GM23338 (cell line): Measurements from ENCODE around the gene OR8J3. TPM values are rescaled to one million over a fixed set of nuclear protein-coding genes. Genes with fewer than 3 reads are reported as not detected.

Experiments used
- ATAC-seq: fragments of 200-7000 bp; cut with Tn5 transposase; 3 replicates; pipeline ENCODE4 v1.9.1; 2020
- DNase-seq: peaks from one replicate; pipeline ENCODE4 v3.0.0-alpha.2; 2015; ENCODE audit warnings: low spot score
- H2AFZ ChIP-seq: fragments of 200-600 bp; sonication (generic); 2 replicates; pipeline ENCODE4 v1.8.0; 2016; ENCODE audit warnings: antibody characterized with exemption, mild to moderate bottlenecking, moderate library complexity
- H3F3A ChIP-seq: fragments of 200-600 bp; sonication (generic); replicated peaks from 2 replicates; pipeline ENCODE4 v1.8.0; 2017; ENCODE audit warnings: antibody characterized with exemption, mixed run types, low read depth
- H3K27ac ChIP-seq: fragments of 200-600 bp; sonication (generic); 2 replicates; pipeline ENCODE4 v1.6.1; 2016; ENCODE audit warnings: low read depth
- H3K27me3 ChIP-seq: fragments of 200-600 bp; sonication (generic); 2 replicates; pipeline ENCODE4 v1.8.0; 2016; ENCODE audit warnings: mild to moderate bottlenecking, mixed run types, moderate library complexity; ENCODE audit not compliant: insufficient read depth
- H3K36me3 ChIP-seq: fragments of 200-600 bp; sonication (generic); 2 replicates; pipeline ENCODE4 v1.8.0; 2016; ENCODE audit warnings: mild to moderate bottlenecking; ENCODE audit not compliant: insufficient read depth
- H3K4me1 ChIP-seq: fragments of 200-600 bp; sonication (generic); 2 replicates; pipeline ENCODE4 v1.8.0; 2016; ENCODE audit warnings: mild to moderate bottlenecking, moderate library complexity; ENCODE audit not compliant: insufficient read depth
- H3K4me2 ChIP-seq: fragments of 200-600 bp; sonication (generic); 2 replicates; pipeline ENCODE4 v1.7.1; 2017; ENCODE audit warnings: mixed run types
- H3K4me3 ChIP-seq: fragments of 200-600 bp; sonication (generic); 2 replicates; pipeline ENCODE4 v1.6.1; 2016; ENCODE audit warnings: mixed run types
- H3K79me2 ChIP-seq: fragments of 200-600 bp; sonication (generic); replicated peaks from 2 replicates; pipeline ENCODE4 v1.8.0; 2017; ENCODE audit warnings: mild to moderate bottlenecking; ENCODE audit not compliant: insufficient read depth
- H3K9me2 ChIP-seq: fragments of 200-600 bp; sonication (generic); 2 replicates; pipeline ENCODE4 v1.8.0; 2017; ENCODE audit not compliant: insufficient read depth
- H4K20me1 ChIP-seq: fragments of 200-600 bp; sonication (generic); replicated peaks from 2 replicates; pipeline ENCODE4 v1.8.0; 2017; ENCODE audit warnings: mild to moderate bottlenecking; ENCODE audit not compliant: insufficient read depth
- H3K27ac Mint-ChIP-seq: 2 replicates; pipeline ENCODE4 v1.8.0; 2020; ENCODE audit warnings: inconsistent platforms, mild to moderate bottlenecking, moderate library complexity, mixed read lengths
- H3K27me3 Mint-ChIP-seq: 3 replicates; pipeline ENCODE4 v1.8.0; 2022; ENCODE audit warnings: low read depth, mild to moderate bottlenecking, moderate library complexity, mixed read lengths, inconsistent platforms; ENCODE audit not compliant: insufficient read depth, poor library complexity
- H3K36me3 Mint-ChIP-seq: 3 replicates; pipeline ENCODE4 v1.8.0; 2021; ENCODE audit warnings: low read depth, mild to moderate bottlenecking, inconsistent platforms, moderate library complexity, mixed read lengths
- H3K4me1 Mint-ChIP-seq: 3 replicates; pipeline ENCODE4 v1.8.0; 2020; ENCODE audit warnings: mild to moderate bottlenecking, inconsistent platforms, mixed read lengths
- H3K4me3 Mint-ChIP-seq: 3 replicates; pipeline ENCODE4 v1.8.0; 2021; ENCODE audit warnings: moderate library complexity, mild to moderate bottlenecking, inconsistent platforms, mixed read lengths
- H3K9me3 Mint-ChIP-seq: 3 replicates; pipeline ENCODE4 v1.8.0; 2020; ENCODE audit warnings: moderate library complexity, mild to moderate bottlenecking, inconsistent platforms, mixed read lengths
- CREB1 ChIP-seq: fragments of 250-450 bp; sonication (Bioruptor Pico); IDR thresholded peaks from 2 replicates; pipeline ENCODE4 v1.5.0; 2020; ENCODE audit warnings: low read depth, mild to moderate bottlenecking, moderate library complexity
- EZH2 ChIP-seq: fragments of 200-600 bp; sonication (generic); IDR thresholded peaks from one replicate; pipeline ENCODE4 v1.8.0; 2017; ENCODE audit warnings: antibody characterized with exemption, mild to moderate bottlenecking, low read depth; ENCODE audit not compliant: unreplicated experiment
- EZH2phosphoT487 ChIP-seq: fragments of 200-600 bp; sonication (generic); IDR thresholded peaks from one replicate; pipeline ENCODE4 v1.8.1; 2018; ENCODE audit warnings: antibody characterized with exemption; ENCODE audit not compliant: unreplicated experiment
- JUNB ChIP-seq: IDR thresholded peaks from one replicate; pipeline ENCODE4 v1.6.1; 2016; ENCODE audit warnings: antibody characterized with exemption; ENCODE audit not compliant: unreplicated experiment
- POLR2AphosphoS5 ChIP-seq: IDR thresholded peaks from 2 replicates; pipeline ENCODE4 v1.6.1; 2016; ENCODE audit warnings: antibody characterized with exemption, low read depth
- STAT1 ChIP-seq: IDR thresholded peaks from one replicate; pipeline ENCODE4 v1.6.1; 2016; ENCODE audit warnings: antibody characterized with exemption; ENCODE audit not compliant: unreplicated experiment
- ZNF114 ChIP-seq: fragments of 250-450 bp; sonication (Bioruptor Pico); IDR thresholded peaks from 2 replicates; pipeline ENCODE4 v1.5.0; 2020; ENCODE audit warnings: mild to moderate bottlenecking, moderate library complexity
- ZNF331 ChIP-seq: fragments of 250-450 bp; sonication (Bioruptor Pico); IDR thresholded peaks from 2 replicates; pipeline ENCODE4 v1.5.0; 2020; ENCODE audit warnings: low read depth, mild to moderate bottlenecking, moderate library complexity
- long read RNA-seq: library from polyadenylated mRNA; unstranded; transcript quantifications from one replicate; pipeline ENCODE4 v2.0.0, GENCODE V29; 2020; ENCODE audit not compliant: unreplicated experiment
- polyA plus RNA-seq: library from polyadenylated mRNA; unstranded; fragments of >200 nt; fragmentation: Nextera tagmentation; extraction: Ambion mirVana; gene quantifications from 2 replicates; pipeline ENCODE4 v1.2.1, GENCODE V29; 2016
- total RNA-seq: library from RNA; depleted of rRNA; stranded (reverse); fragments of >200 nt; shearing (Covaris generic); gene quantifications from 2 replicates; pipeline ENCODE4 v1.2.3, GENCODE V29; 2014; rRNA removed
- TF ChIP-seq, protein P1 (sequence below): IDR thresholded peaks from 2 replicates; pipeline ENCODE4 v1.6.1; 2016; ENCODE audit warnings: antibody characterized with exemption
- TF ChIP-seq, protein P2 (sequence below): fragments of 250-450 bp; sonication (Bioruptor Pico); IDR thresholded peaks from 2 replicates; pipeline ENCODE4 v1.5.0; 2020; ENCODE audit warnings: mild to moderate bottlenecking, moderate library complexity
- TF ChIP-seq, protein P3 (sequence below), 2 experiments: fragments of 200-600 bp in 1 of 2; sonication (generic) in 1 of 2; conservative IDR thresholded peaks; 2 replicates each; pipeline versions ENCODE4 v1.5.1 to v1.6.1; 2016 to 2017; ENCODE audit warnings: antibody characterized with exemption in 2 of 2, low read depth in 2 of 2, mild to moderate bottlenecking in 2 of 2, moderate library complexity in 1 of 2
- TF ChIP-seq, protein P4 (sequence below): IDR thresholded peaks from one replicate; pipeline ENCODE4 v1.6.1; 2018; ENCODE audit warnings: antibody characterized with exemption; ENCODE audit not compliant: unreplicated experiment

Gene OR8J3, protein sequence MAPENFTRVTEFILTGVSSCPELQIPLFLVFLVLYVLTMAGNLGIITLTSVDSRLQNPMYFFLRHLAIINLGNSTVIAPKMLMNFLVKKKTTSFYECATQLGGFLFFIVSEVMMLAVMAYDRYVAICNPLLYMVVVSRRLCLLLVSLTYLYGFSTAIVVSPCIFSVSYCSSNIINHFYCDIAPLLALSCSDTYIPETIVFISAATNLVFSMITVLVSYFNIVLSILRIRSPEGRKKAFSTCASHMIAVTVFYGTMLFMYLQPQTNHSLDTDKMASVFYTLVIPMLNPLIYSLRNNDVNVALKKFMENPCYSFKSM
- total RNA-seq = not detected in 2 replicates
- not detected in 2 replicates for polyA plus RNA-seq
- long read RNA-seq = 0 reads

DNA sequence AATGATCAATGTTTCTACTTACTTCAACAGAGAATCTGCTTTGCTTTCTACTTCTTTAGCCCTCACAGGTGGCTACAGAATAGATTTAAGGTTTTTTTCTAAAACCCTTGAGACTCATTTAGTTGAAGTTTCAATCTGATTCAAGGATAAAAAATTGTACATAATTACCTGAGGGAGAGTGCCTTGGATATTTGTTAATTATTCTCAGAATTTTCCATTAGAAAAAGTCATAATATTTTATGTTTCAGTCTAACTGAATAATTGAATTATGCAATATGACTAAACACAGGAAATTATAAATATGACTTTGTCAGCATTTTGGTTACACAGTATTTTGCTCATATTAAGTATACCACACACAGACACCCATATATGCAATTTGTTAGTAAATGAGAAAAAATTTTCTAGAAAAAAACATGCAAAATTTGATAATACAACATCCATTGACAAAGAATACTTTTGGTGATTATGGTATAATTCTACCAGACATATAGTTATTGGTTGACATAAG is at the start of gene OR8J3:
Gene OR8J3, minus strand, starts transcription at position 51 of the 511 bp plus-strand sequence. CDS start 2,483 bp downstream, outside the sequence.
- H3K4me2 ChIP-seq = no peak within 1 kb of the TSS
- H3K27ac ChIP-seq = no peak within 1 kb of the TSS
- no peaks in the 10 kb centered on the region for H3K27me3 ChIP-seq
- Mint-ChIP-seq H3K4me1 (no peaks in the 10 kb centered on the region), H3K27ac (no peak within 1 kb of the TSS), H3K36me3 (0 out of 3 replicates have a peak, but pooled peaks cover 3% of the 10 kb centered on the region), H3K4me3 (no peak within 1 kb of the TSS), H3K27me3 (peaks cover 2% of the 10 kb centered on the region), H3K9me3 (peaks cover 11% of the 10 kb centered on the region; the same call in 2 of the 3 replicates)
- no peak for DNase-seq
- no peaks in the 10 kb centered on the region for H3K9me2 ChIP-seq
- no peak within 1 kb of the TSS for H3K4me3 ChIP-seq
- TF ChIP-seq STAT1 = no peak
- TF ChIP-seq, protein P1, sequence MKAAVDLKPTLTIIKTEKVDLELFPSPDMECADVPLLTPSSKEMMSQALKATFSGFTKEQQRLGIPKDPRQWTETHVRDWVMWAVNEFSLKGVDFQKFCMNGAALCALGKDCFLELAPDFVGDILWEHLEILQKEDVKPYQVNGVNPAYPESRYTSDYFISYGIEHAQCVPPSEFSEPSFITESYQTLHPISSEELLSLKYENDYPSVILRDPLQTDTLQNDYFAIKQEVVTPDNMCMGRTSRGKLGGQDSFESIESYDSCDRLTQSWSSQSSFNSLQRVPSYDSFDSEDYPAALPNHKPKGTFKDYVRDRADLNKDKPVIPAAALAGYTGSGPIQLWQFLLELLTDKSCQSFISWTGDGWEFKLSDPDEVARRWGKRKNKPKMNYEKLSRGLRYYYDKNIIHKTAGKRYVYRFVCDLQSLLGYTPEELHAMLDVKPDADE = no peak
- TF ChIP-seq POLR2AphosphoS5 = no peak
- TF ChIP-seq, protein P2, sequence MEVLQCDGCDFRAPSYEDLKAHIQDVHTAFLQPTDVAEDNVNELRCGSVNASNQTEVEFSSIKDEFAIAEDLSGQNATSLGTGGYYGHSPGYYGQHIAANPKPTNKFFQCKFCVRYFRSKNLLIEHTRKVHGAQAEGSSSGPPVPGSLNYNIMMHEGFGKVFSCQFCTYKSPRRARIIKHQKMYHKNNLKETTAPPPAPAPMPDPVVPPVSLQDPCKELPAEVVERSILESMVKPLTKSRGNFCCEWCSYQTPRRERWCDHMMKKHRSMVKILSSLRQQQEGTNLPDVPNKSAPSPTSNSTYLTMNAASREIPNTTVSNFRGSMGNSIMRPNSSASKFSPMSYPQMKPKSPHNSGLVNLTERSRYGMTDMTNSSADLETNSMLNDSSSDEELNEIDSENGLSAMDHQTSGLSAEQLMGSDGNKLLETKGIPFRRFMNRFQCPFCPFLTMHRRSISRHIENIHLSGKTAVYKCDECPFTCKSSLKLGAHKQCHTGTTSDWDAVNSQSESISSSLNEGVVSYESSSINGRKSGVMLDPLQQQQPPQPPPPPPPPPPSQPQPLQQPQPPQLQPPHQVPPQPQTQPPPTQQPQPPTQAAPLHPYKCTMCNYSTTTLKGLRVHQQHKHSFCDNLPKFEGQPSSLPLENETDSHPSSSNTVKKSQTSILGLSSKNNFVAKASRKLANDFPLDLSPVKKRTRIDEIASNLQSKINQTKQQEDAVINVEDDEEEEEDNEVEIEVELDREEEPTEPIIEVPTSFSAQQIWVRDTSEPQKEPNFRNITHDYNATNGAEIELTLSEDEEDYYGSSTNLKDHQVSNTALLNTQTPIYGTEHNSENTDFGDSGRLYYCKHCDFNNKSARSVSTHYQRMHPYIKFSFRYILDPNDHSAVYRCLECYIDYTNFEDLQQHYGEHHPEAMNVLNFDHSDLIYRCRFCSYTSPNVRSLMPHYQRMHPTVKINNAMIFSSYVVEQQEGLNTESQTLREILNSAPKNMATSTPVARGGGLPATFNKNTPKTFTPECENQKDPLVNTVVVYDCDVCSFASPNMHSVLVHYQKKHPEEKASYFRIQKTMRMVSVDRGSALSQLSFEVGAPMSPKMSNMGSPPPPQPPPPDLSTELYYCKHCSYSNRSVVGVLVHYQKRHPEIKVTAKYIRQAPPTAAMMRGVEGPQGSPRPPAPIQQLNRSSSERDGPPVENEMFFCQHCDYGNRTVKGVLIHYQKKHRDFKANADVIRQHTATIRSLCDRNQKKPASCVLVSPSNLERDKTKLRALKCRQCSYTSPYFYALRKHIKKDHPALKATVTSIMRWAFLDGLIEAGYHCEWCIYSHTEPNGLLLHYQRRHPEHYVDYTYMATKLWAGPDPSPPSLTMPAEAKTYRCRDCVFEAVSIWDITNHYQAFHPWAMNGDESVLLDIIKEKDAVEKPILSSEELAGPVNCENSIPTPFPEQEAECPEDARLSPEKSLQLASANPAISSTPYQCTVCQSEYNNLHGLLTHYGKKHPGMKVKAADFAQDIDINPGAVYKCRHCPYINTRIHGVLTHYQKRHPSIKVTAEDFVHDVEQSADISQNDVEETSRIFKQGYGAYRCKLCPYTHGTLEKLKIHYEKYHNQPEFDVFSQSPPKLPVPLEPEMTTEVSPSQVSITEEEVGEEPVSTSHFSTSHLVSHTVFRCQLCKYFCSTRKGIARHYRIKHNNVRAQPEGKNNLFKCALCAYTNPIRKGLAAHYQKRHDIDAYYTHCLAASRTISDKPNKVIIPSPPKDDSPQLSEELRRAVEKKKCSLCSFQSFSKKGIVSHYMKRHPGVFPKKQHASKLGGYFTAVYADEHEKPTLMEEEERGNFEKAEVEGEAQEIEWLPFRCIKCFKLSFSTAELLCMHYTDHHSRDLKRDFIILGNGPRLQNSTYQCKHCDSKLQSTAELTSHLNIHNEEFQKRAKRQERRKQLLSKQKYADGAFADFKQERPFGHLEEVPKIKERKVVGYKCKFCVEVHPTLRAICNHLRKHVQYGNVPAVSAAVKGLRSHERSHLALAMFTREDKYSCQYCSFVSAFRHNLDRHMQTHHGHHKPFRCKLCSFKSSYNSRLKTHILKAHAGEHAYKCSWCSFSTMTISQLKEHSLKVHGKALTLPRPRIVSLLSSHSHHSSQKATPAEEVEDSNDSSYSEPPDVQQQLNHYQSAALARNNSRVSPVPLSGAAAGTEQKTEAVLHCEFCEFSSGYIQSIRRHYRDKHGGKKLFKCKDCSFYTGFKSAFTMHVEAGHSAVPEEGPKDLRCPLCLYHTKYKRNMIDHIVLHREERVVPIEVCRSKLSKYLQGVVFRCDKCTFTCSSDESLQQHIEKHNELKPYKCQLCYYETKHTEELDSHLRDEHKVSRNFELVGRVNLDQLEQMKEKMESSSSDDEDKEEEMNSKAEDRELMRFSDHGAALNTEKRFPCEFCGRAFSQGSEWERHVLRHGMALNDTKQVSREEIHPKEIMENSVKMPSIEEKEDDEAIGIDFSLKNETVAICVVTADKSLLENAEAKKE (CRISPR knock-in tag) = no peak
- no peak for TF ChIP-seq EZH2phosphoT487
- no peak for TF ChIP-seq ZNF114
- TF ChIP-seq ZNF331 (CRISPR knock-in tag) = no peak
- TF ChIP-seq, protein P3, sequence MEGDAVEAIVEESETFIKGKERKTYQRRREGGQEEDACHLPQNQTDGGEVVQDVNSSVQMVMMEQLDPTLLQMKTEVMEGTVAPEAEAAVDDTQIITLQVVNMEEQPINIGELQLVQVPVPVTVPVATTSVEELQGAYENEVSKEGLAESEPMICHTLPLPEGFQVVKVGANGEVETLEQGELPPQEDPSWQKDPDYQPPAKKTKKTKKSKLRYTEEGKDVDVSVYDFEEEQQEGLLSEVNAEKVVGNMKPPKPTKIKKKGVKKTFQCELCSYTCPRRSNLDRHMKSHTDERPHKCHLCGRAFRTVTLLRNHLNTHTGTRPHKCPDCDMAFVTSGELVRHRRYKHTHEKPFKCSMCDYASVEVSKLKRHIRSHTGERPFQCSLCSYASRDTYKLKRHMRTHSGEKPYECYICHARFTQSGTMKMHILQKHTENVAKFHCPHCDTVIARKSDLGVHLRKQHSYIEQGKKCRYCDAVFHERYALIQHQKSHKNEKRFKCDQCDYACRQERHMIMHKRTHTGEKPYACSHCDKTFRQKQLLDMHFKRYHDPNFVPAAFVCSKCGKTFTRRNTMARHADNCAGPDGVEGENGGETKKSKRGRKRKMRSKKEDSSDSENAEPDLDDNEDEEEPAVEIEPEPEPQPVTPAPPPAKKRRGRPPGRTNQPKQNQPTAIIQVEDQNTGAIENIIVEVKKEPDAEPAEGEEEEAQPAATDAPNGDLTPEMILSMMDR (conservative IDR thresholded peaks at IDR 0.05; ENCODE audit: low read depth in 2 of 2) = no peak
- TF ChIP-seq JUNB = no peak
- no peak for TF ChIP-seq EZH2
- TF ChIP-seq, protein P4, sequence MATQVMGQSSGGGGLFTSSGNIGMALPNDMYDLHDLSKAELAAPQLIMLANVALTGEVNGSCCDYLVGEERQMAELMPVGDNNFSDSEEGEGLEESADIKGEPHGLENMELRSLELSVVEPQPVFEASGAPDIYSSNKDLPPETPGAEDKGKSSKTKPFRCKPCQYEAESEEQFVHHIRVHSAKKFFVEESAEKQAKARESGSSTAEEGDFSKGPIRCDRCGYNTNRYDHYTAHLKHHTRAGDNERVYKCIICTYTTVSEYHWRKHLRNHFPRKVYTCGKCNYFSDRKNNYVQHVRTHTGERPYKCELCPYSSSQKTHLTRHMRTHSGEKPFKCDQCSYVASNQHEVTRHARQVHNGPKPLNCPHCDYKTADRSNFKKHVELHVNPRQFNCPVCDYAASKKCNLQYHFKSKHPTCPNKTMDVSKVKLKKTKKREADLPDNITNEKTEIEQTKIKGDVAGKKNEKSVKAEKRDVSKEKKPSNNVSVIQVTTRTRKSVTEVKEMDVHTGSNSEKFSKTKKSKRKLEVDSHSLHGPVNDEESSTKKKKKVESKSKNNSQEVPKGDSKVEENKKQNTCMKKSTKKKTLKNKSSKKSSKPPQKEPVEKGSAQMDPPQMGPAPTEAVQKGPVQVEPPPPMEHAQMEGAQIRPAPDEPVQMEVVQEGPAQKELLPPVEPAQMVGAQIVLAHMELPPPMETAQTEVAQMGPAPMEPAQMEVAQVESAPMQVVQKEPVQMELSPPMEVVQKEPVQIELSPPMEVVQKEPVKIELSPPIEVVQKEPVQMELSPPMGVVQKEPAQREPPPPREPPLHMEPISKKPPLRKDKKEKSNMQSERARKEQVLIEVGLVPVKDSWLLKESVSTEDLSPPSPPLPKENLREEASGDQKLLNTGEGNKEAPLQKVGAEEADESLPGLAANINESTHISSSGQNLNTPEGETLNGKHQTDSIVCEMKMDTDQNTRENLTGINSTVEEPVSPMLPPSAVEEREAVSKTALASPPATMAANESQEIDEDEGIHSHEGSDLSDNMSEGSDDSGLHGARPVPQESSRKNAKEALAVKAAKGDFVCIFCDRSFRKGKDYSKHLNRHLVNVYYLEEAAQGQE = no peak
- TF ChIP-seq CREB1 (CRISPR knock-in tag) = no peak
- no peaks in the 10 kb centered on the region for H3K36me3 ChIP-seq
- no peaks in the 10 kb centered on the region for H4K20me1 ChIP-seq
- no peaks in the 10 kb centered on the region for H3K79me2 ChIP-seq
- H3F3A ChIP-seq = no peaks in the 10 kb centered on the region
- H2AFZ ChIP-seq = no peak within 1 kb of the TSS
- no peak for ATAC-seq
- H3K4me1 ChIP-seq = no peaks in the 10 kb centered on the region
